ENCODE measurements around the gene CSNK2A3. TPM values are rescaled to one million over a fixed set of nuclear protein-coding genes. Genes with fewer than 3 reads are reported as not detected.

The CSNK2A3 gene
- total RNA-seq: 1.0 TPM in 2 replicates

DNA sequence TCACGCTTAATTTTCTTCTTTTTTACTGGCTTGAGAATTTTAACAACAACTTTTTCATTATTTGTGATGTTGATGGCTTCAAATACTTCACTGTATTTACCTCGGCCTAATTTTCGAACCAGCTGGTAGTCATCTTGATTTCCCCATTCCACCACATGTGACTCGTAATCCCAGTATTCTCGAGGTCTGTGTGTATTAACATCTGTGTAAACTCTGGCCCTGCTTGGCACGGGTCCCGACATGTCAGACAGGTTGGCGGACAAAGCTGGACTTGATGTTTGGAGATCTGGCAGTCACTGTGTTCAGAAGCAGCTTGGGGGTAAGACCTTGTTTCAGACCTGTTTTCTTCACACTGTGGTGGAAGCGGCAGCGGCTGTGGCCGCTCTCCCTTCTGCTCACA is at the start of gene CSNK2A3:
Gene CSNK2A3 (minus strand): TSS at position 373 of the 400 bp plus-strand sequence. CDS start 131 bp downstream, at position 242.

